ENCODE results near the gene NDOR1. TPM values are rescaled to one million over a fixed set of nuclear protein-coding genes. Genes with fewer than 3 reads are reported as not detected.

Gene NDOR1
- total RNA-seq, 1 donor from 2014 or later = 31.6 TPM

DNA sequence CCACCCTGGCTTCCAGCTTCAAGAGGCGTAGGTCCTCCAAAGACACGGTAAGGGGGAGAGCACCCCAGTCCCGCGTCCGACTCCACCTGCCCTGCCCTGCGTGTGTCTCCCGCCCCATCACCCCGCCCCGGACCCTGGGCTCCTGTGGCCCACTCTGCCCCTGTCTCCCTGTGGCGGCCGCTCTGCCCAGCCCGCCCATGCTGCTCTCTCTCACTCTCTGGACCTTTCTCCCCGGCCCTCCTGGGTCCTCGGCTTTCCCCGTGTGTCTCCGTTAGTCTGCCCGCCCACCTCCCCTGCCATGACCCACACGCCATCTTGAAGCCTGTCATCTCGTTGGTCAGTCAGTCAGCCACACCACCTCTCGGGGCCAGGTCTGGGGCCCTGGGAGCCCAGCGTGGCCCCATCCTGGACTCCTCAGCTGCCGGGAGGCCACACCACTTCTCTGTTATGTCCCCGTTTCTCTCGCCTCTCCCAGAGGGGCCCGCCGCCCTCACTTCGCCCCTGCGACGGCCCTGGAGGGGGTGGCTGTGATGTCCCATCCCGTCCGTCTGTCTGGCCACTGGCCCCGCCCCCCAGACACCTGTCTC lies 40.2 kb upstream of the NDOR1 start:
- no peak overlapping the region for H3K27ac Mint-ChIP-seq (ENCODE audit: unreplicated experiment)
- H3K4me1 Mint-ChIP-seq (ENCODE audit: low read depth, unreplicated experiment) = no peaks in the 10 kb centered on the region
- no peaks in the 10 kb centered on the region for H3K36me3 Mint-ChIP-seq (ENCODE audit: unreplicated experiment)
- TF ChIP-seq, protein P1, sequence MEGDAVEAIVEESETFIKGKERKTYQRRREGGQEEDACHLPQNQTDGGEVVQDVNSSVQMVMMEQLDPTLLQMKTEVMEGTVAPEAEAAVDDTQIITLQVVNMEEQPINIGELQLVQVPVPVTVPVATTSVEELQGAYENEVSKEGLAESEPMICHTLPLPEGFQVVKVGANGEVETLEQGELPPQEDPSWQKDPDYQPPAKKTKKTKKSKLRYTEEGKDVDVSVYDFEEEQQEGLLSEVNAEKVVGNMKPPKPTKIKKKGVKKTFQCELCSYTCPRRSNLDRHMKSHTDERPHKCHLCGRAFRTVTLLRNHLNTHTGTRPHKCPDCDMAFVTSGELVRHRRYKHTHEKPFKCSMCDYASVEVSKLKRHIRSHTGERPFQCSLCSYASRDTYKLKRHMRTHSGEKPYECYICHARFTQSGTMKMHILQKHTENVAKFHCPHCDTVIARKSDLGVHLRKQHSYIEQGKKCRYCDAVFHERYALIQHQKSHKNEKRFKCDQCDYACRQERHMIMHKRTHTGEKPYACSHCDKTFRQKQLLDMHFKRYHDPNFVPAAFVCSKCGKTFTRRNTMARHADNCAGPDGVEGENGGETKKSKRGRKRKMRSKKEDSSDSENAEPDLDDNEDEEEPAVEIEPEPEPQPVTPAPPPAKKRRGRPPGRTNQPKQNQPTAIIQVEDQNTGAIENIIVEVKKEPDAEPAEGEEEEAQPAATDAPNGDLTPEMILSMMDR (IDR thresholded peaks at IDR 0.05; ENCODE audit: partially characterized antibody, unreplicated experiment) = no peak
- DNase-seq = no peak
- no peak overlapping the region for H3K4me3 Mint-ChIP-seq (ENCODE audit: unreplicated experiment)
- H3K9me3 Mint-ChIP-seq (ENCODE audit: unreplicated experiment) = peaks cover 3% of the 10 kb centered on the region
- H3K27me3 Mint-ChIP-seq (ENCODE audit: unreplicated experiment) = peaks cover 16% of the 10 kb centered on the region

DNA sequence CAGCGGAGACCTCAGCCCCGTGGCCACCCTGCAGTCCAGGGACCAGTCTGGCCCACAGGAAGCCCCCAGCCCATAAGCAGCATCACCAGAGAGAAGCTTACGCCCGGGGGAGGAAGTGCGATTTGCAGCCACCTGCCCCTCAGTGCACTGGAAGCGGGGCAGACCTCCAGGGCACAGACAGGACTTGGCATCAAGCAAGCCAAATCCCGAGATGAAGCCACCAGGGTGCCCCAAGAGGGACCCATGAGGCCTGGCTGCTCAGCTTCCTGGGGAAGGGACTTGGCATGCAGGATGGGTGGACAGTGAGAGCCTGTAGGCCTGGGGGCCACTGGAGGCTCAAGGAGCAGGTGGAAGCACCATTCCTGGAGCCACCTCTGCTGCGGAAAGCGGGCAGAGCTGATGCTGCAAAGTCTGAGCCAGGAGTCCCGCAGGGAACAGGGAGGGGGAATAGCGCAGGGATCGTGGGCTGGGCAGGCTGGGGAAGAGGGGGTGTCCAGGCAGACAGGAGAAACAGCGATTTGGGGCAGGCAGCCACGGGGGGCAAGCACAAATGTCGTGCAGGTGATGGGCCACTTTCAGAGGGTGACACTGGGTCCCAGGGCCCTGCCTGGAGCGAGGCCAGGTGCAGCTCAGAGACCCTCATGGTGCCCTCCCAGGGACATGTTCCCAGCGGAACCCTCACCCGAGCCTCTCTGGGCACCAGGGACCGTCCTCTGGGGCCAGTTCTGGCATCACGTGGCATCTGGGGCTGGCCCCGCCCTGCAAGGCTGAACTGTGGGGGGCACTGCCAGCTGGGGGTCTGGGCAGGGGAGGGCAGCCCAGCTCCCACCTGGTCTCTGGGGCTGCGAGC lies 38.9 kb upstream of the NDOR1 start:
- DNase-seq = no peak
- Mint-ChIP-seq H3K27me3 (ENCODE audit: unreplicated experiment) (peaks cover 17% of the 10 kb centered on the region), H3K9me3 (ENCODE audit: unreplicated experiment) (peaks cover 5% of the 10 kb centered on the region), H3K4me3 (ENCODE audit: unreplicated experiment) (no peak overlapping the region), H3K27ac (ENCODE audit: unreplicated experiment) (no peak overlapping the region), H3K4me1 (ENCODE audit: low read depth, unreplicated experiment) (no peaks in the 10 kb centered on the region), H3K36me3 (ENCODE audit: unreplicated experiment) (no peaks in the 10 kb centered on the region)
- TF ChIP-seq, protein P1 (IDR thresholded peaks at IDR 0.05; ENCODE audit: partially characterized antibody, unreplicated experiment) = no peak

GRCh38 chr9:137167277-137167746 lies 38.2 kb upstream of the NDOR1 start:
- TF ChIP-seq, protein P1 (IDR thresholded peaks at IDR 0.05; ENCODE audit: partially characterized antibody, unreplicated experiment) = no peak
- Mint-ChIP-seq H3K36me3 (ENCODE audit: unreplicated experiment) (no peaks in the 10 kb centered on the region), H3K4me1 (ENCODE audit: low read depth, unreplicated experiment) (no peaks in the 10 kb centered on the region), H3K27me3 (ENCODE audit: unreplicated experiment) (peaks cover 15% of the 10 kb centered on the region), H3K9me3 (ENCODE audit: unreplicated experiment) (peaks cover 5% of the 10 kb centered on the region), H3K27ac (ENCODE audit: unreplicated experiment) (no peak overlapping the region), H3K4me3 (ENCODE audit: unreplicated experiment) (no peak overlapping the region)
- no peak for DNase-seq

- Mint-ChIP-seq H3K36me3 (ENCODE audit: unreplicated experiment) (no peaks in the 10 kb centered on the region), H3K27me3 (ENCODE audit: unreplicated experiment) (peaks cover 15% of the 10 kb centered on the region), H3K27ac (ENCODE audit: unreplicated experiment) (no peak overlapping the region), H3K9me3 (ENCODE audit: unreplicated experiment) (peaks cover 5% of the 10 kb centered on the region), H3K4me3 (ENCODE audit: unreplicated experiment) (peak overlapping the region; percentile 71), H3K4me1 (ENCODE audit: low read depth, unreplicated experiment) (no peaks in the 10 kb centered on the region)
- peak; percentile 74 for DNase-seq
- TF ChIP-seq, protein P1 (IDR thresholded peaks at IDR 0.05; ENCODE audit: partially characterized antibody, unreplicated experiment) = no peak
These were observed 37.5 kb upstream of the NDOR1 start for GRCh38 chr9:137167747-137168572.
